ENCODE results near the gene LSAMP. TPM values are rescaled to one million over a fixed set of nuclear protein-coding genes. Genes with fewer than 3 reads are reported as not detected.

LSAMP gene
- total RNA-seq, 1 donor from 2014 or later = 1.1 TPM

DNA sequence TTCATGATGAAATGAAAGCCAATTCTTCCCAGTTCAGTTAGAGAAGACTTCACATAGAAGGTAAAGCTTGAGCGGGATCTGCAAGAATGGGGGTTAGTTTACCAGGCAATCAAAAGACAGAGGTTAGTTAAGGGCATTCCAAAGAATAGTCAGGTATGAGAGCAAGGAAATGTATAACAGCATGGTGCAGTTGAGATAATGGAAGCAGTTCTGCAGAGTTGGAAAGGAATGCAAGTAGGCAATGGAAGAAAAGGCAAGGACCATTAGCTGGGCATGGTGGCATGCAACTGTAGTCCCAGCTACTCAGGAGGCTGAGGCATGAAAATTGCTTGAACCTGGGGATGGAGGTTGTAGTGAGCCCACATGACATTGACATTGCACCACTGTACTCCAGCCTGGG lies 55.0 kb downstream of the LSAMP start:
- H3K9me3 Mint-ChIP-seq (ENCODE audit: low read depth) = no peaks in the 10 kb centered on the region
- no peaks in the 10 kb centered on the region for H3K27me3 Mint-ChIP-seq (ENCODE audit: low read depth)
- H3K36me3 Mint-ChIP-seq (ENCODE audit: low read depth) = no peaks in the 10 kb centered on the region
- TF ChIP-seq, protein P1, sequence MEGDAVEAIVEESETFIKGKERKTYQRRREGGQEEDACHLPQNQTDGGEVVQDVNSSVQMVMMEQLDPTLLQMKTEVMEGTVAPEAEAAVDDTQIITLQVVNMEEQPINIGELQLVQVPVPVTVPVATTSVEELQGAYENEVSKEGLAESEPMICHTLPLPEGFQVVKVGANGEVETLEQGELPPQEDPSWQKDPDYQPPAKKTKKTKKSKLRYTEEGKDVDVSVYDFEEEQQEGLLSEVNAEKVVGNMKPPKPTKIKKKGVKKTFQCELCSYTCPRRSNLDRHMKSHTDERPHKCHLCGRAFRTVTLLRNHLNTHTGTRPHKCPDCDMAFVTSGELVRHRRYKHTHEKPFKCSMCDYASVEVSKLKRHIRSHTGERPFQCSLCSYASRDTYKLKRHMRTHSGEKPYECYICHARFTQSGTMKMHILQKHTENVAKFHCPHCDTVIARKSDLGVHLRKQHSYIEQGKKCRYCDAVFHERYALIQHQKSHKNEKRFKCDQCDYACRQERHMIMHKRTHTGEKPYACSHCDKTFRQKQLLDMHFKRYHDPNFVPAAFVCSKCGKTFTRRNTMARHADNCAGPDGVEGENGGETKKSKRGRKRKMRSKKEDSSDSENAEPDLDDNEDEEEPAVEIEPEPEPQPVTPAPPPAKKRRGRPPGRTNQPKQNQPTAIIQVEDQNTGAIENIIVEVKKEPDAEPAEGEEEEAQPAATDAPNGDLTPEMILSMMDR (IDR thresholded peaks at IDR 0.05) = no peak
- no peak overlapping the region for H3K27ac Mint-ChIP-seq (ENCODE audit: unreplicated experiment)
- DNase-seq (ENCODE audit: low spot score) = no peak
- H3K4me1 Mint-ChIP-seq (ENCODE audit: low read depth) = no peaks in the 10 kb centered on the region
- H3K4me3 Mint-ChIP-seq (ENCODE audit: unreplicated experiment) = no peak overlapping the region

- no peak overlapping the region for H3K27ac Mint-ChIP-seq (ENCODE audit: unreplicated experiment)
- no peaks in the 10 kb centered on the region for H3K36me3 Mint-ChIP-seq (ENCODE audit: low read depth)
Observed at GRCh38 chr3:116388867-116389385, 56.4 kb downstream of the LSAMP start.

DNA sequence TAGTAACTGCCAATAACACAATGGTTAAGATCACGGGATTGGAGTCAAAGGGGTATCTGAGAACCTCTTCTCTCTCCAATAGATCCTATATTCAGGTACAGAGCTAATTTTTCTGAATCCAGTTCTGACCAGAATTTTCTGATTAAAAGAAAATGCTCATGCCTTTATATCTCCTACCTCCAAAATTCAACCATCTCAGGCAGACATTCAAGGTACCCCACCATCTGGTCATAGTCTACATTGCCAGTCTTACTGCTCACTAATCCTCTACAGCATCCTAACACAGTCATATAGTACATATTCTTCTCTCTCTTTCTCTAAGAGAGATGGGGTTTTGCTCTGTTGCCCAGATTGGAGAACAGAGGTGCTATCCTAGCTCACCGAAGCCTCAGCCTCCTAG lies 59.1 kb downstream of the LSAMP start:
- Mint-ChIP-seq H3K4me1 (ENCODE audit: low read depth) (no peaks in the 10 kb centered on the region), H3K27me3 (ENCODE audit: low read depth) (no peaks in the 10 kb centered on the region), H3K4me3 (ENCODE audit: unreplicated experiment) (no peak overlapping the region), H3K27ac (ENCODE audit: unreplicated experiment) (no peak overlapping the region), H3K36me3 (ENCODE audit: low read depth) (no peaks in the 10 kb centered on the region), H3K9me3 (ENCODE audit: low read depth) (peaks cover 4% of the 10 kb centered on the region)
- no peak for DNase-seq (ENCODE audit: low spot score)
- TF ChIP-seq, protein P1 (IDR thresholded peaks at IDR 0.05) = no peak

More at GRCh38 chr3:116388867-116389385, 56.4 kb downstream of the LSAMP start:
- Mint-ChIP-seq H3K4me3 (ENCODE audit: unreplicated experiment) (no peak overlapping the region), H3K9me3 (ENCODE audit: low read depth) (no peaks in the 10 kb centered on the region), H3K4me1 (ENCODE audit: low read depth) (no peaks in the 10 kb centered on the region), H3K27me3 (ENCODE audit: low read depth) (no peaks in the 10 kb centered on the region)
- TF ChIP-seq, protein P1 (IDR thresholded peaks at IDR 0.05) = no peak
- DNase-seq (ENCODE audit: low spot score) = no peak

GRCh38 chr3:116384717-116385116 lies 60.6 kb downstream of the LSAMP start:
- TF ChIP-seq, protein P1 (IDR thresholded peaks at IDR 0.05) = no peak
- peaks cover 4% of the 10 kb centered on the region for H3K9me3 Mint-ChIP-seq (ENCODE audit: low read depth)
- H3K4me3 Mint-ChIP-seq (ENCODE audit: unreplicated experiment) = no peak overlapping the region
- no peaks in the 10 kb centered on the region for H3K4me1 Mint-ChIP-seq (ENCODE audit: low read depth)
- DNase-seq (ENCODE audit: low spot score) = no peak
- no peaks in the 10 kb centered on the region for H3K36me3 Mint-ChIP-seq (ENCODE audit: low read depth)
- no peak overlapping the region for H3K27ac Mint-ChIP-seq (ENCODE audit: unreplicated experiment)
- H3K27me3 Mint-ChIP-seq (ENCODE audit: low read depth) = no peaks in the 10 kb centered on the region

- no peaks in the 10 kb centered on the region for H3K4me1 Mint-ChIP-seq (ENCODE audit: low read depth)
- H3K4me3 Mint-ChIP-seq (ENCODE audit: unreplicated experiment) = no peak overlapping the region
- H3K27ac Mint-ChIP-seq (ENCODE audit: unreplicated experiment) = no peak overlapping the region
- no peak for DNase-seq (ENCODE audit: low spot score)
- H3K27me3 Mint-ChIP-seq (ENCODE audit: low read depth) = no peaks in the 10 kb centered on the region
- no peaks in the 10 kb centered on the region for H3K36me3 Mint-ChIP-seq (ENCODE audit: low read depth)
- TF ChIP-seq, protein P1 (IDR thresholded peaks at IDR 0.05) = no peak
- H3K9me3 Mint-ChIP-seq (ENCODE audit: low read depth) = peaks cover 4% of the 10 kb centered on the region
Observed at GRCh38 chr3:116378077-116378476, 67.2 kb downstream of the LSAMP start.
